Measurements from ENCODE around the gene KRTAP12-2. TPM values are rescaled to one million over a fixed set of nuclear protein-coding genes. Genes with fewer than 3 reads are reported as not detected.
"Not testable (repeated sequence)": the region's sequence is repeated elsewhere in the genome, so short reads cannot be mapped to it uniquely, and the experiment has no call there.

Gene KRTAP12-2
- total RNA-seq, 1 donor from 2014 or later = not detected

DNA sequence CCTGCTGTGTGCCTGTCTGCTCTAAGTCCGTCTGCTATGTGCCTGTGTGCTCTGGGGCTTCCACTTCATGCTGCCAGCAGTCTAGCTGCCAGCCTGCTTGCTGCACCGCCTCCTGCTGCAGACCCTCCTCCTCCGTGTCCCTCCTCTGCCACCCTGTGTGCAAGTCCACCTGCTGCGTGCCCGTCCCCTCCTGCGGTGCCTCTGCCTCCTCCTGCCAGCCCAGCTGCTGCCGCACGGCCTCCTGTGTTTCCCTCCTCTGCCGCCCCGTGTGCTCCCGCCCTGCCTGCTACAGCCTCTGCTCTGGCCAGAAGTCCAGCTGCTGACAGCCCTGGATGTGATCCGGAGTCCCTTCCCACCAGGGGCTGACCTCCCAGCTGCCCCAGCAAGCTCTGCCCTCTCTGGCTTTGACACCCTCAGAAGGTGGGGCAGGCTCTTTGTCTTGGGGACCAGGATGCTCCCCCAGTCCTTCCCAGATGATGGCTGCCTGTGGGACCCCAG lies 28.8 kb downstream of the KRTAP12-2 start:
- Mint-ChIP-seq H3K36me3 (ENCODE audit: unreplicated experiment) (peaks cover 22% of the 10 kb centered on the region), H3K9me3 (ENCODE audit: unreplicated experiment) (peaks cover 11% of the 10 kb centered on the region), H3K4me3 (ENCODE audit: unreplicated experiment) (peak overlapping the region; percentile 64), H3K27ac (ENCODE audit: unreplicated experiment) (peak overlapping the region; percentile 67)
- not testable (repeated sequence) for DNase-seq; H3K27me3 Mint-ChIP-seq (ENCODE audit: unreplicated experiment); H3K4me1 Mint-ChIP-seq (ENCODE audit: low read depth, unreplicated experiment)

DNA sequence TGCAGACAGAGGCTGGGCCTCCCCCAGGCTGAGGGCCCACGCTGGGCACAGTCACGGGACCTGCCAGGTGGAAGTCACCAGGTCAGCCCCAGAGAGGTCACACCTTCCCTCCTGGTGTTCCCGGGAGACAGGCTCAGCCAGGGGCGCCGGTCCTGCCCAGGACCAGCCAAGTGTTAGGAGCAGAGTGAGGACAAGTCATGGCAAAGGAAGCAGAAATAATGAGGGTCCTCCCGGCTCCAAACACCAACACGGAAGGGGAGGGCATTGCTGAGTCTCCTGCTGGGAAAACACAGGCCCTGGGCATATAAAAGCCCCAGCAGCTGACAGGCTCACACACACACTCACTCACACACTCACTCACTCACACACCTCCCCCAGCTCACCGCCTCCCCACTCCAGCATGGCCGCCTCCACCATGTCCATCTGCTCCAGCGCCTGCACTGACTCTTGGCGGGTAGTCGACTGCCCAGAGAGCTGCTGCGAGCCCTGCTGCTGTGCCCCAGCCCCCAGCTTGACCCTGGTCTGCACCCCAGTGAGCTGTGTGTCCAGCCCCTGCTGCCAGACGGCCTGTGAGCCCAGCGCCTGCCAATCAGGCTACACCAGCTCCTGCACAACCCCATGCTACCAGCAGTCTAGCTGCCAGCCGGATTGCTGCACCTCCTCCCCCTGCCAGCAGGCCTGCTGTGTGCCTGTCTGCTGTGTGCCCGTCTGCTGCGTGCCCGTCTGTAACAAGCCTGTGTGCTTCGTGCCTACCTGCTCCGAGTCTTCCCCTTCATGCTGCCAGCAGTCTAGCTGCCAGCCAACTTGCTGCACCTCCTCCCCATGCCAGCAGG lies 29.5 kb downstream of the KRTAP12-2 start, which contains the start of gene KRTAP10-10:
Gene KRTAP10-10, plus strand, starts transcription at position 339 of the 833 bp plus-strand sequence. Its CDS starts 62 bp downstream, at position 401.
- peaks cover 3% of the 10 kb centered on the region for H3K4me1 Mint-ChIP-seq (ENCODE audit: low read depth, unreplicated experiment)
- TF ChIP-seq, protein P1, sequence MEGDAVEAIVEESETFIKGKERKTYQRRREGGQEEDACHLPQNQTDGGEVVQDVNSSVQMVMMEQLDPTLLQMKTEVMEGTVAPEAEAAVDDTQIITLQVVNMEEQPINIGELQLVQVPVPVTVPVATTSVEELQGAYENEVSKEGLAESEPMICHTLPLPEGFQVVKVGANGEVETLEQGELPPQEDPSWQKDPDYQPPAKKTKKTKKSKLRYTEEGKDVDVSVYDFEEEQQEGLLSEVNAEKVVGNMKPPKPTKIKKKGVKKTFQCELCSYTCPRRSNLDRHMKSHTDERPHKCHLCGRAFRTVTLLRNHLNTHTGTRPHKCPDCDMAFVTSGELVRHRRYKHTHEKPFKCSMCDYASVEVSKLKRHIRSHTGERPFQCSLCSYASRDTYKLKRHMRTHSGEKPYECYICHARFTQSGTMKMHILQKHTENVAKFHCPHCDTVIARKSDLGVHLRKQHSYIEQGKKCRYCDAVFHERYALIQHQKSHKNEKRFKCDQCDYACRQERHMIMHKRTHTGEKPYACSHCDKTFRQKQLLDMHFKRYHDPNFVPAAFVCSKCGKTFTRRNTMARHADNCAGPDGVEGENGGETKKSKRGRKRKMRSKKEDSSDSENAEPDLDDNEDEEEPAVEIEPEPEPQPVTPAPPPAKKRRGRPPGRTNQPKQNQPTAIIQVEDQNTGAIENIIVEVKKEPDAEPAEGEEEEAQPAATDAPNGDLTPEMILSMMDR (IDR thresholded peaks at IDR 0.05; ENCODE audit: partially characterized antibody, unreplicated experiment) = no peak

DNA sequence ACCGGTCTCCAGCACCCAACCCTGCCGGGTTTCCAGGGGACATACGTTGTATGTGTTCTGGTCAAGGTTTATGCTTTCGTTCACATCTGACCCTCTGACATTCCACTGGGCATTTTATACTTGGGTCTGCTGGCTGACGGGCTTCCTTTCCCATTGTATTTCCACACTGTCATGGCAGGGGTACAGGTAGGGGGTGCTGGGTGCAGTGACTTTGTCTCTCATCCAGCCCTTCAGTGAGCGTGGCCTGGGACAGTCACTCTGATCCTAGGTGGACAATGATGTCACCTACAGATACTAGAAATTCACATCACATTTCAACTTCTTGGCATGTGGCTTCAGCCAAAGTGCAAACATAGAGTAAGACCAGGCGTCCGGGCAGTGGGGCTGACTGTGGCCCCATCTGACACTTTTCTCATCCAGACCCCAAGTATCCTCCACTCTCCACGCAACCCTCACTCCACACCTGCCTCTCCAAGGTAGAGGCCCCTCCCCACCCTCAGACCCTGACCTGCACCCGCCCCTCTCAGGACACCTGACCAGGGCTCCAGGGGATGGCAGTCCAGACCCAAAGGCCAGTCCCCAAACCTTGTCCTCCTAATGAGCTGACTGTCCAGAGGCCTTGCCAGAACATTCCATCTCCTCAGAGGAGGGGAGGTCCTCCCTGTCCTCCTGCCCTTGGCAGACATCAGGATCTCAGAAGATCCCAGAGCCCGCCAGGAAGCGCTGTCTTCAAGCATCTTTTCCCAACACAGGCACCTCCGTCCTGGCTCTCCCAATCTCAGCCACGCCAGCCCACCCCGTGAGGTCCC lies 30.3 kb downstream of the KRTAP12-2 start:
- H3K27me3 Mint-ChIP-seq (ENCODE audit: unreplicated experiment) = no peaks in the 10 kb centered on the region
- TF ChIP-seq, protein P1 (IDR thresholded peaks at IDR 0.05; ENCODE audit: partially characterized antibody, unreplicated experiment) = no peak

More for the DNA sequence above, 29.5 kb downstream of the KRTAP12-2 start, which contains the start of gene KRTAP10-10:
- Mint-ChIP-seq H3K27me3 (ENCODE audit: unreplicated experiment) (no peaks in the 10 kb centered on the region), H3K27ac (ENCODE audit: unreplicated experiment) (peak within 1 kb of the TSS; percentile 67), H3K4me3 (ENCODE audit: unreplicated experiment) (peak within 1 kb of the TSS; percentile 64), H3K9me3 (ENCODE audit: unreplicated experiment) (peaks cover 11% of the 10 kb centered on the region), H3K36me3 (ENCODE audit: unreplicated experiment) (peaks cover 22% of the 10 kb centered on the region)
- peak; percentile 38 for DNase-seq

DNA sequence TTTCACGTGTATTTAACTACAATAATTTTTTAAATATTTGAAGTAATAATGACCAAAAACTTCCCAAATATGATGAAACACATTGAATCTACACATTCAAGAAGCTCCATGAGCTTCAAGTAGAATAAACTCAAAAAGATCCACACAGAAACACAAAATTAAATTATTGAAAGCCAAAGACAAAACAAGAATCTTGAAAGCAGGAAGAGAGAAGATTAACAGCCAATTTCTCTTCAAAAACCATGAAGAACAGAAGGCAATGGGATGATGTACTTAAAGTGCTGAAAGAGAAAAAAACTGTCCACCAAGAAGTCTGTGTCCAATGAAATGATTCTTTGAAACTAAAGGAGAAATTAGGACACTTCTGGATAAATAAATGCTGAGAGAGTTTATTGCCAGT lies 34.7 kb downstream of the KRTAP12-2 start:
- H3K27ac Mint-ChIP-seq (ENCODE audit: unreplicated experiment) = no peak overlapping the region

More for the DNA sequence above, 30.3 kb downstream of the KRTAP12-2 start:
- DNase-seq = no peak
- peaks cover 13% of the 10 kb centered on the region for H3K9me3 Mint-ChIP-seq (ENCODE audit: unreplicated experiment)
- H3K4me1 Mint-ChIP-seq (ENCODE audit: low read depth, unreplicated experiment) = peaks cover 3% of the 10 kb centered on the region
- H3K36me3 Mint-ChIP-seq (ENCODE audit: unreplicated experiment) = peaks cover 30% of the 10 kb centered on the region
- H3K27ac Mint-ChIP-seq (ENCODE audit: unreplicated experiment) = no peak overlapping the region
- no peak overlapping the region for H3K4me3 Mint-ChIP-seq (ENCODE audit: unreplicated experiment)

DNA sequence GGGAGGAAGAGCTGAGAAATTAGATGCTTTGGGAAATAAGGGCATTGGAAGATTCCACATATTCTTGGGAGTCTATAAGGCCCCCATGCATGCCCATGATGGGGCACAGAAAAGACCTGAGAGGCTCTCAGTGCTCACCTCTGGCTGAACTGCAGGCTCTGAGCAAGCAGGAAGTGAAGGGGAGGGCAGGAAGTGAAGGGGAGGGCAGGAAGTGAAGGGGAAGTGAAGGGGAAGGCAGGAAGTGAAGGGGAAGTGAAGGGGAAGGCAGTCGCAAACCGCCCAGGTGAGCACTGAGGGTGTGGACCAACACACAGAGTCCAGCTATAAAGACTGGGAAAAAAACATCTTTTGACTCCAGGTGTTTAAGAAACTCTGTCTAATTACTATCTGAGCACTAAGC lies 36.3 kb downstream of the KRTAP12-2 start:
- Mint-ChIP-seq H3K27me3 (ENCODE audit: unreplicated experiment) (peaks cover 3% of the 10 kb centered on the region), H3K9me3 (ENCODE audit: unreplicated experiment) (peaks cover 15% of the 10 kb centered on the region), H3K36me3 (ENCODE audit: unreplicated experiment) (peaks cover 35% of the 10 kb centered on the region), H3K4me1 (ENCODE audit: low read depth, unreplicated experiment) (peaks cover 2% of the 10 kb centered on the region), H3K27ac (ENCODE audit: unreplicated experiment) (no peak overlapping the region), H3K4me3 (ENCODE audit: unreplicated experiment) (no peak overlapping the region)
- TF ChIP-seq, protein P1 (IDR thresholded peaks at IDR 0.05; ENCODE audit: partially characterized antibody, unreplicated experiment) = no peak
- no peak for DNase-seq

More for the DNA sequence above, 34.7 kb downstream of the KRTAP12-2 start:
- Mint-ChIP-seq H3K4me1 (ENCODE audit: low read depth, unreplicated experiment) (peaks cover 2% of the 10 kb centered on the region), H3K9me3 (ENCODE audit: unreplicated experiment) (peaks cover 15% of the 10 kb centered on the region), H3K27me3 (ENCODE audit: unreplicated experiment) (peaks cover 3% of the 10 kb centered on the region), H3K36me3 (ENCODE audit: unreplicated experiment) (peaks cover 35% of the 10 kb centered on the region), H3K4me3 (ENCODE audit: unreplicated experiment) (no peak overlapping the region)
- TF ChIP-seq, protein P1 (IDR thresholded peaks at IDR 0.05; ENCODE audit: partially characterized antibody, unreplicated experiment) = no peak
- DNase-seq = no peak
